Smooth muscle cell (in vitro differentiated cells): ENCODE data around the gene TMEM107. TPM values are rescaled to one million over a fixed set of nuclear protein-coding genes. Genes with fewer than 3 reads are reported as not detected.

Source experiments
- DNase-seq: peaks from one replicate; lab custom pipeline; 2025; ENCODE audit not compliant: unreplicated experiment; lab: John Stamatoyannopoulos, UW
- H2AFZ ChIP-seq: fragments of 200-600 bp; sonication (generic); 2 replicates; pipeline ENCODE4 v1.6.0; 2016; ENCODE audit warnings: antibody characterized with exemption, low read depth, mild to moderate bottlenecking
- H3F3A ChIP-seq: fragments of 200-600 bp; sonication (generic); 2 replicates; pipeline ENCODE4 v1.6.0; 2017; ENCODE audit warnings: antibody characterized with exemption, low read depth
- H3K27ac ChIP-seq: fragments of 200-600 bp; sonication (generic); 2 replicates; pipeline ENCODE4 v1.5.1; 2016; ENCODE audit warnings: low read depth, mild to moderate bottlenecking
- H3K27me3 ChIP-seq: fragments of 200-600 bp; sonication (generic); 2 replicates; pipeline ENCODE4 v1.6.1; 2016; ENCODE audit warnings: low read depth, mild to moderate bottlenecking
- H3K36me3 ChIP-seq: fragments of 200-600 bp; sonication (generic); 2 replicates; pipeline ENCODE4 v1.5.1; 2016; ENCODE audit warnings: low read depth
- H3K4me1 ChIP-seq: fragments of 200-600 bp; sonication (generic); 2 replicates; pipeline ENCODE4 v1.5.1; 2016; ENCODE audit warnings: low read depth
- H3K4me2 ChIP-seq: fragments of 200-600 bp; sonication (generic); 2 replicates; pipeline ENCODE4 v1.6.0; 2016; ENCODE audit warnings: mild to moderate bottlenecking
- H3K4me3 ChIP-seq: fragments of 200-600 bp; sonication (generic); 2 replicates; pipeline ENCODE4 v1.5.1; 2016; ENCODE audit warnings: mild to moderate bottlenecking
- H3K79me2 ChIP-seq: fragments of 200-600 bp; sonication (generic); 2 replicates; pipeline ENCODE4 v1.6.0; 2016; ENCODE audit warnings: low read depth, mild to moderate bottlenecking
- H3K9ac ChIP-seq: fragments of 200-600 bp; sonication (generic); 2 replicates; pipeline ENCODE4 v1.6.0; 2016; ENCODE audit warnings: low read depth
- H3K9me3 ChIP-seq: fragments of 200-600 bp; sonication (generic); replicated peaks from 2 replicates; pipeline ENCODE4 v1.5.1; 2016; ENCODE audit warnings: low read depth
- H4K20me1 ChIP-seq: fragments of 200-600 bp; sonication (generic); 2 replicates; pipeline ENCODE4 v1.6.0; 2016; ENCODE audit warnings: low read depth
- CTCF ChIP-seq: fragments of 200-600 bp; sonication (generic); IDR thresholded peaks from 2 replicates; pipeline ENCODE4 v1.5.1; 2017; ENCODE audit warnings: borderline replicate concordance, mild to moderate bottlenecking, antibody characterized with exemption; ENCODE audit not compliant: insufficient read depth, poor library complexity, severe bottlenecking
- WGBS: methylation state at CpG from one replicate; pipeline ENCODE4 v1.1.7; 2016; ENCODE audit warnings: low lambda C conversion rate; 5-methylcytosine and 5-hydroxymethylcytosine counted together
- polyA plus RNA-seq: library from polyadenylated mRNA; unstranded; fragments of >200 nt; fragmentation: Nextera tagmentation; extraction: Ambion mirVana; gene quantifications from 2 replicates; pipeline ENCODE4 v1.2.1, GENCODE V29; 2016
- total RNA-seq: library from RNA; depleted of rRNA; stranded (reverse); fragments of >200 nt; gene quantifications from 2 replicates; pipeline ENCODE4 v1.2.3, GENCODE V29; 2014

The TMEM107 gene
- total and polyA plus RNA-seq, 2 experiments from 2014 or later = 36.0 to 66.7 TPM

GRCh38 chr17:8140065-8141029 lies 35.8 kb downstream of the TMEM107 start:
- WGBS = 91% methylated on average over 18 of the region's 18 CpGs
- no peak overlapping the region for H3K9ac ChIP-seq
- H3K4me3 ChIP-seq = no peak overlapping the region

DNA sequence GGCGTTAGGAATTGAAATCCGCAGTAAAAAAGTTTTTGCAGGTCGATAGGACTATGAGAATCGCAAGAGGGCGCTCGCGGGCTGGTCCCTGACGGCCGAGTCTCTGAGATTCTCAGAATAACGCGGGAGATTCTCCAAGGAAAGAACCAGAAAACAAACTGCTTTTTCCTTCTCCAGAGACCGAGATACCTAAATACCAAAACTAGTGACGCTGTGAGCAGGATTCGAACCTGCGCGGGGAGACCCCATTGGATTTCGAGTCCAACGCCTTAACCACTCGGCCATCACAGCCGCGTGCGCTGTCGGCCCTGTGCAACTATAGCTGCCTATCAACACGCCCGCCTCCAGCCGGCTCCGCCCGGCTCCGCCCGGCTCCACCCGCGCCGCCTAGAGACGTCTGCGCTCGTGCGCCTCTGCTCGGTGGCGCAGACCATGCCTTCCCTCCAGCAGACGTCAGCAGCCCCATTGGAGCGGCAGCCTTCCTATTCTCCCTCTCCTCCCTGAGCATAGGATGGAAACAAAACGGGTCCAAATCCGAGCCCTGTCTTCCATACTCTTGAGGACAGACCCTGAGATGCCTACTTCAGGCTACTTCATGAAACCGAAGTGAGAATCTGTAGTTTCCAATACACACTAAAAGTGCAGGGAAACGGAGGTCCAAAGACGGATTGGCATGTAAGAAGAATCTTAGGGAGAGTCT lies 37.4 kb downstream of the TMEM107 start:
- Histone ChIP-seq H4K20me1 (peaks cover 28% of the 10 kb centered on the region), H3K4me1 (no peaks in the 10 kb centered on the region), H2AFZ (no peak overlapping the region), H3K27me3 (no peaks in the 10 kb centered on the region), H3K36me3 (no peaks in the 10 kb centered on the region), H3K9me3 (no peaks in the 10 kb centered on the region), H3K27ac (peak overlapping the region; percentile 74), H3K79me2 (no peaks in the 10 kb centered on the region), H3K4me2 (peak overlapping the region; percentile 85), H3K9ac (peak overlapping the region; percentile 23), H3K4me3 (peak overlapping the region; percentile 54), H3F3A (peaks cover 21% of the 10 kb centered on the region)
- 1% methylated on average over 46 of the region's 46 CpGs for WGBS
- peak; percentile 86 for DNase-seq
- TF ChIP-seq CTCF = peak; percentile 78

More at GRCh38 chr17:8140065-8141029, 35.8 kb downstream of the TMEM107 start:
- H3K79me2 ChIP-seq = no peaks in the 10 kb centered on the region
- no peak overlapping the region for H2AFZ ChIP-seq
- H3K36me3 ChIP-seq = no peaks in the 10 kb centered on the region
- H3K27ac ChIP-seq = no peak overlapping the region
- peaks cover 41% of the 10 kb centered on the region for H4K20me1 ChIP-seq
- DNase-seq = no peak
- peaks cover 21% of the 10 kb centered on the region for H3F3A ChIP-seq
- H3K27me3 ChIP-seq = no peaks in the 10 kb centered on the region
- H3K9me3 ChIP-seq = no peaks in the 10 kb centered on the region
- no peak for TF ChIP-seq CTCF
- H3K4me2 ChIP-seq = no peak overlapping the region
- H3K4me1 ChIP-seq = no peaks in the 10 kb centered on the region

- Histone ChIP-seq H3K27me3 (no peaks in the 10 kb centered on the region), H3K27ac (peak overlapping the region; percentile 46), H3K36me3 (no peaks in the 10 kb centered on the region), H3K4me1 (no peaks in the 10 kb centered on the region), H3K4me3 (peak overlapping the region; percentile 47), H3K9me3 (no peaks in the 10 kb centered on the region), H2AFZ (no peak overlapping the region), H3K4me2 (peak overlapping the region; percentile 85), H3F3A (peaks cover 21% of the 10 kb centered on the region), H3K9ac (peak overlapping the region; percentile 25), H3K79me2 (no peaks in the 10 kb centered on the region), H4K20me1 (peaks cover 27% of the 10 kb centered on the region)
- DNase-seq = no peak
- TF ChIP-seq CTCF = no peak
- 2% methylated on average over 7 of the region's 7 CpGs for WGBS
Measured at GRCh38 chr17:8138374-8138671, 37.9 kb downstream of the TMEM107 start.
